ENCODE results near the gene MGMT.

Gene MGMT

GRCh38 chr10:129659508-129660268, 192.6 kb downstream of the MGMT start:
- no peak for DNase-seq

DNA sequence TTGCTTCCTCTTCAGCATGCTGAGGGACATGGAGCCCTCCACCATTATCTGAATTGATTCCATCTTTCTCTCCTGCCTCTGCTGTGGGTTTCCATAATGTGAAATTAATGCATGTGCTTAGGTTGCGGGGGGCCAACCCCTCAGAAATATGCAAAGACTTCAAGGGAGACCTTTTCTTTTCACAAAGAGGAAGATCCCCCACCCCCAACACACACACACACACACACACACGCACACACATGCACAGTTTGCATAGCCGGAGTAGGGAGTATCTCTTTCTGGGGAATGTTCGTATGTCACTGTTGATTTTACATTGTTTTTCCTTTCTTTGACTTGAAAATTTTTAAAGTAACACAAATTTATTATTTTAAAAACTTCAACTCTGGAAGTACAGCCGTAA, 193.5 kb downstream of the MGMT start:
- DNase-seq, result no peak

DNA sequence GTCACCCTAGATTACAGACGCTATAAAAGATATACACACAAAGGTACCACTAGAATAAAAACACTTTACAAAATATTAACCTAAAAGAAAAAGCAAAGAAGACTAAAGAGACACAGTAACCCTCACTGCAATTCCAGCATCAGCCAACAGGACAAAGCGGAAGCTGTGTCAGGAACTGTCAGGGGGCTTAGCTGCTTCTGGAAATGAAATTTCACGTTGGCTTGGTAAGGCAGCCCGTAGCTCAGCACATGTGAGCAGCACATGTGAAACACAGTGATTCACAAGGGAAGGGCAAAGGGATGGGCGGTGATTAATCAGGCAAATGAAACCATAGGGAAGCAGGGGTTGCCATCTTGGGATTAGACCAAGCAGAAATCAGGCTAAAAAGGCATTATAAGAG, 195.4 kb downstream of the MGMT start:
- DNase-seq, result no peak

DNA sequence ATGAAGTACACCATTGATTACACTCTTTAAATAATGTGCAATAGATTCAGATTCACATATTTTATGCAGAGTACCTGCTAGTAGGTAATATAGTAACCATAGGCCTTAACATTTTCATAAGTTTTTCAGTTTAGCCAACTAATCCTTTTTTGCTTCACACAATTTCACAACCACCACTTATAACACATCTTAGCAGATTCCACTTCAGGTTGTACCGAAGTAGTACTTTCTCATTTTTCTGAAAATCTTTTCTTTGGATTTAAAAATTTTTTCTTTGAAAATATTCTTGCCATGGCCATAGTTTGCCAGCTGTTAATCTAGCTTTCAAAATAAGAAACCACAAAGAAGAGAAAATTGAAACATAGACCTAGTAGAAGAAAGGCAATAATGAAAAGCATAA, 203.1 kb downstream of the MGMT start:
- no peak for DNase-seq

GRCh38 chr10:129673292-129673691, 206.3 kb downstream of the MGMT start:
- no peak for DNase-seq

DNA sequence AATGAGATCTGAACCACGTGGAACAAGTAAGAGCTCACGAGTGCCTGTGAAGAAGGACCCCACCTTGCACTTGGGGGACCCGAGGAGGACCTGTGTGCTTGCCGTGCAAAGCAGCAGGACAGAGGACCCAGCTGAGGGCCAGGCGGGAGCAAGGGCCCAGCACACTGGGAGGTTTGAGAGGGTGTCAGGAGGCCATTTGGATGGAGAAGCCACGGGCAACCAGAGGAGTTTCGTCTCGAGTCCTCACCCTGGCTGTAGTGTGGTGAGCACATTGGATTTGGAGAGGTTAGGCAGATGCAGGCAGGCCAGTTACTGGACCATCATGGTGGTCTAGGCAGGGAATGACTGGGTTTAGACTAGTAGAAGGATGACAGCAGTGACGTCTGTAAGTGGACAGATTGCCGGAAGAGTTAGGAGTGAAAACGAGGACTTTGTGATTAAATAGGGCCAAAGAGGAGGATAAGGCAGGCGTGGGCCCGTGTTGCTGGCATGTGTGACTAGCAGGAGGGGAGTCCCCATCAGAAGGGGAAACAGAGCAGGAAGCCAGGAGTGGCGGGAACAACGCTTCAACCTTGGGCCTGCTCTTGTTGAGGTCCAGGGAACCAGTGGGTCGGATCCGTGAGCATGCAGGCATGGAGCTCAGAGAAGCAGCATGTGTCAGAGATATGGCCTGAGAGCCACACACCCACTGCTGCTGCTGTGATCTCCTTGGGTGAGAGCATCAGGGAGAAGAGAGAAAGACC, 208.2 kb downstream of the MGMT start:
- no peak for DNase-seq

DNA sequence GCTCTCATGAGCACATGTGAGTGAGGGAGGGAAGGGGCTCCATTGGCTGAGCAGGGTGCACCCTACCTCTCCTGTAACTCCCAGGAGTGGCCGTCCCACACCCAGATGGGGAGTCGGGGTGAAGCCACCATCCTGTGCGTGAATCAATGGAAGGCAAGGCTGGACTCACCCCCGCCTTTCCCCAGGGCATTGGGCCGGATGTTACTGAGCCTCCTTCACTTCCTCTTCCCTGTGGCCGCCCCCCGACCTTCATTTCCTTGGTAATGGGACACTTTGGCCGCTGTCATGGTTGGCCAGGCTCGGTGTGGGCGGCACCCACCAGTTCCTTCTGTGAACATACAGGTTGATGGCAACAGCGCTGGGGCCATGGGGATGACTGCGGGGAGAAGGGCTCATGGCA, 209.0 kb downstream of the MGMT start:
- DNase-seq, result no peak

DNA sequence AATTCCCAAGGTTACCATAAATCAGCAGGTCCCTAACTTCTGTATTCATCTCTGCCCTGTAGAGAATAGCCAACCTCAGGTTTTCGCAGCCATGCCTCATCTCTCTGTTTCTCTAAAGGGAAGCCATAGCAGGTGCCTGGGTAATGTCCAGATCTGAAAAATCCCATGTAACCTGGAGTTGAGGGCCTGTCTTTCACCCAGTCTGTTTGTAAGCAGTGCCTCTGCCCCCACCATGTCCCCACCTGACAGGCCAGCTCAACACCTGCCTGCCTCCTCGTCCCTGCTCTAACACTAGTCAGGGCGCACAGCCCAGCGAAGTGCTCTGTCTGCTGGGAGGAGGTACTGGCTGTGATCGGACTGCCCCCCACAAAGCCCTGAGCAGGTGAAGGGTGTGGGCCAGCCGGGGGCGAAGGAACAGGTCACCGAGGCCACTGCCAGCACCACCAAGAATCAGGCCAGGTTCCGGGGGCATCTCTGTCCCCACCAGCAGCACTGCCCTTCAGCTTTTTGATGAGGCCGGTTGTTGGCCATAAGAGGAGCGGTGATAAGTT, 210.4 kb downstream of the MGMT start:
- no peak for DNase-seq

GRCh38 chr10:129678186-129678585, 211.1 kb downstream of the MGMT start:
- no peak for DNase-seq

DNA sequence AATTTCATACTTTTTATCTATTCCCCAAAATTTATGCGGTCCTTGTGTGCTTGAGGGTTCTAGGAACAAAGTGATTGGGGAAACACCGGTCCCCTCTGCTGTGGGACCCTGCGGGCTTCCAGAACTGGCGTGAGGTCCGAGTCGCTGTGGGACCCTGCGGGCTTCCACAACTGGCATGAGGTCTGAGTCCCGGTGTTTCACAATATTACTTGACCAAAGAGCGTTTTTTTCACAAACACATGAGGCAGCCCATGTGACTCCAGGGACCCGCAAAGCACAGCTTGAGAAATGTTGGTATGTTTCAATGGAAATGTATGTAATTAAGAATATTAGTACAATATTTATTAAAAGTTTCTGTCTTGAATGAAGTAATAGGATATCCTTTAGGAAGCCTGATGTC, 212.2 kb downstream of the MGMT start:
- no peak for DNase-seq

GRCh38 chr10:129680661-129681344, 213.8 kb downstream of the MGMT start:
- DNase-seq, result no peak

- DNase-seq, result no peak
Measured at GRCh38 chr10:129681856-129682255, 214.8 kb downstream of the MGMT start.

GRCh38 chr10:129683519-129683918, 216.5 kb downstream of the MGMT start:
- DNase-seq, result no peak

DNA sequence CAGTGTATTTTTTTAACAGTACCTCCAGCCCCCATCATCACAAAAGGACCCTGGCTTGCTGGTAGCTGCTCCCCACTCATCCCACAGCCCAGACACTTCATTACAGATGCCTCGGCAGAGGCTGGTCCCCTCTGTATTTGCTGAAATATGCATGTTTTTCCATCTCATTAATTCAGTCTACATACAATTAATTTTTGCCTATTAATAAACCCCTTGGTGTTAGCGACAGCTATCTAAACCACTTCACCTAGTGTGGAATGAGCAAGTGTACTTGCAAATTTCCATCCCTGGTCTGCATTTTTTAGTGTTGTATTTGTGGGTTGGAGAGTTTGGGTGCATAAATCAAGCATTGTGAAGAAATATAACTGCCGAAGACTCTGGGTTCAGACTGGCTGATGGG, 216.9 kb downstream of the MGMT start:
- DNase-seq, result no peak

- no peak for DNase-seq
Measured at GRCh38 chr10:129685271-129685670, 218.2 kb downstream of the MGMT start.

DNA sequence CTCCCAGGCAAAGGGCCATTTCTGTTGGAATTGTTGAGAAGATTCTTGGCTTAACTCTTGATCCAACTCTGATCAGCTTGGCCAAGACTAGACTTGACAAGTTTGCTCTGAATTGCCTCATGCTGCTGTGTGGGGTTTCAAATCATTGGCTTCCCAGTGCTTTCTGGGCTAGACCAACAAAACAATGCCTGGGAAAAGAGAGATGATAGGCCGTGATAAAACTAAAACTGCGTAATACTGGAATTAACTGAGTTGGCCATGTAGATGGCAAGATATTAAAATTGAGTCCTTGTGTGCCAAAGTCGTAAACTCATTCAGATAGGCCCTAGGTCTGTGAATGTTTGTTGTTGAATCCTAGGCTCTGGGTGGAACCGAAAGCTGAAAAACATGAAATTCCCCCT, 222.6 kb downstream of the MGMT start:
- DNase-seq, result no peak

GRCh38 chr10:129690248-129691070, 223.4 kb downstream of the MGMT start:
- DNase-seq, result no peak

DNA sequence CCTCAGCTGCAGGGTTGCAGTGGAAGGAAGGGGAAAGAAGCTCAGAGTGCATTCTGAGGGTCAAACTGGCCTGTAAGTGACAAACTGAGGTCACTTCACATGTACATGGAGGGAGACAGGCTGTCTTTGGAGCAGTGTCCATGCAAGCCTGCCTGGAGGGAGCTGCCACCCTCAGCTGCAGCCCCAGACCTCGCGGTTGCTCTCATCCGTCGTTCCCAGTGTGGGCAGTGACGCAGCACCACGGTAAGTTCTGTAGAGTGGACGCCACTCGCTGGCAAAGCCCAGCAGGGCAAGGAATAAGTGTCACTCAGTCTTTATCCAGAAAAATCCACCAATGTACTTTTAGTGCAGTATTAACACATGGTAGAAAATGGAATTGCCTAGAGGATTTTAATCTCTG, 225.7 kb downstream of the MGMT start:
- no peak for DNase-seq

GRCh38 chr10:129693382-129693781, 226.3 kb downstream of the MGMT start:
- DNase-seq, result no peak

DNA sequence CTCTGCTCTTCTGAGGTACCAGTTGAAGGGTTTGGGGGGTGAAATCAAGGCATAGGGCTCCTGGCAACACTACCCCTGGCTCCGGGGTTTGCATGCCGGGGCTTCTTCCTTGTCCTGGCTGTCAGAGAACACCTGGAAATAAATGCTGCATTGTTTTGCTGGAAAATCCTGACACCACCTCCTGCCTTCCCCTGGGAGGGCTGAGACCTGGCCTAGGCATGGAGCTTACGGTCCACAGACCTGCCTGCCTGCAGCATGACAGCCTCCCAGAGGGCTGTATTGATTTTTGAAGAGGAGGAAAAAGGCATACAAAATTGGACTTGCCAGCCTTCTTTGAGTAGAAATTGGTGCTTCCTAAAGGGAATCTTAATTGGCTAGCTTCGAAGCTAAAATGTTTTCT, 227.1 kb downstream of the MGMT start:
- no peak for DNase-seq

- DNase-seq, result no peak
Measured at GRCh38 chr10:129694691-129695243, 227.7 kb downstream of the MGMT start.

GRCh38 chr10:129695671-129696070, 228.6 kb downstream of the MGMT start:
- no peak for DNase-seq

All from activated gamma-delta T cell treated with Interleukin-2 at 50 U/mL for 16 hours (primary cell).